IMR-90 (cell line): Measurements from ENCODE around the gene PIEZO1. TPM values are rescaled to one million over a fixed set of nuclear protein-coding genes. Genes with fewer than 3 reads are reported as not detected.

Source experiments
- ATAC-seq: fragments of 200-7000 bp; cut with Tn5 transposase; 2 replicates; pipeline ENCODE4 v1.9.1; 2020; ENCODE audit warnings: low read depth, mild to moderate bottlenecking, moderate library complexity
- BruUV-seq: library from RNA; stranded (reverse); fragments of 400-500 nt; replicated peaks from 2 replicates; lab custom pipeline; 2021; lab: Mats Ljungman, UMichigan
- CTCF ChIA-PET: fragments of 300-600 bp; formaldehyde crosslinking; extraction: SDS; loops from one replicate; lab custom pipeline; 2021; ENCODE audit warnings: antibody characterized with exemption; lab: Yijun Ruan, JAX
- POLR2A ChIA-PET: fragments of 300-600 bp; sonication (Branson Sonifier 250); formaldehyde crosslinking; loops from one replicate; lab custom pipeline; 2022; ENCODE audit warnings: antibody characterized with exemption; ENCODE audit not compliant: unreplicated experiment; lab: Charles Lee
- DNase-seq: peaks from one replicate; pipeline ENCODE4 v3.0.0; 2013
- H2AFZ ChIP-seq: replicated peaks from 2 replicates; pipeline ENCODE3; 2013; ENCODE audit warnings: low read length, mild to moderate bottlenecking; ENCODE audit not compliant: poor library complexity
- H2AK5ac ChIP-seq: 2 replicates; pipeline ENCODE4 v1.6.1; 2013; ENCODE audit warnings: low read depth, low read length, inconsistent platforms
- H2AK9ac ChIP-seq: replicated peaks from 2 replicates; pipeline ENCODE3; 2013; ENCODE audit warnings: mild to moderate bottlenecking, low read depth, low read length, moderate library complexity; ENCODE audit not compliant: poor library complexity
- H2BK120ac ChIP-seq: 2 replicates; pipeline ENCODE4 v1.6.1; 2013; ENCODE audit warnings: low read depth, low read length, inconsistent platforms
- H2BK15ac ChIP-seq: 3 replicates; pipeline ENCODE4 v1.6.1; 2013; ENCODE audit warnings: low read depth, low read length, inconsistent platforms
- H2BK20ac ChIP-seq: 2 replicates; pipeline ENCODE4 v1.6.1; 2013; ENCODE audit warnings: low read depth, mild to moderate bottlenecking, inconsistent platforms, low read length, moderate library complexity
- H2BK5ac ChIP-seq: 2 replicates; pipeline ENCODE4 v1.6.1; 2013; ENCODE audit warnings: mild to moderate bottlenecking, low read depth, low read length, inconsistent platforms; ENCODE audit not compliant: poor library complexity, severe bottlenecking
- H3K14ac ChIP-seq: replicated peaks from 2 replicates; pipeline ENCODE4 v1.6.1; 2013; ENCODE audit warnings: low read depth, low read length, inconsistent platforms
- H3K18ac ChIP-seq: 2 replicates; pipeline ENCODE4 v1.6.1; 2013; ENCODE audit warnings: low read depth, low read length, control low read depth
- H3K23ac ChIP-seq: 2 replicates; pipeline ENCODE4 v1.6.1; 2013; ENCODE audit warnings: low read depth, low read length, inconsistent platforms
- H3K27ac ChIP-seq: 2 replicates; pipeline ENCODE4 v1.5.1; 2013; ENCODE audit warnings: mild to moderate bottlenecking, control low read depth, low read length; ENCODE audit not compliant: insufficient read depth
- H3K27me3 ChIP-seq: 2 replicates; pipeline ENCODE4 v1.6.1; 2013; ENCODE audit warnings: low read length; ENCODE audit not compliant: control insufficient read depth, insufficient read depth
- H3K36me3 ChIP-seq: 2 replicates; pipeline ENCODE4 v1.6.1; 2013; ENCODE audit warnings: low read length, mixed read lengths; ENCODE audit not compliant: control insufficient read depth, insufficient read depth
- H3K4ac ChIP-seq: 2 replicates; pipeline ENCODE4 v1.6.1; 2013; ENCODE audit warnings: low read depth, low read length, inconsistent platforms
- H3K4me1 ChIP-seq: 2 replicates; pipeline ENCODE4 v1.6.1; 2013; ENCODE audit warnings: low read length, mixed read lengths; ENCODE audit not compliant: control insufficient read depth, insufficient read depth
- H3K4me2 ChIP-seq: 2 replicates; pipeline ENCODE4 v1.6.1; 2013; ENCODE audit warnings: low read depth, mild to moderate bottlenecking, control low read depth, low read length, moderate library complexity
- H3K4me3 ChIP-seq: 2 replicates; pipeline ENCODE4 v1.5.1; 2013; ENCODE audit warnings: low read depth, mild to moderate bottlenecking, control low read depth, low read length, moderate library complexity; ENCODE audit not compliant: insufficient read depth
- H3K56ac ChIP-seq: 2 replicates; pipeline ENCODE4 v1.6.1; 2013; ENCODE audit warnings: low read length, inconsistent platforms; ENCODE audit not compliant: insufficient read depth; ENCODE audit errors: extremely low read depth
- H3K79me1 ChIP-seq, 2 experiments: 2 replicates each; pipeline ENCODE4 v1.6.1; 2013; ENCODE audit warnings: low read length in 2 of 2, inconsistent platforms in 1 of 2, low read depth in 1 of 2
- H3K9ac ChIP-seq: 2 replicates; pipeline ENCODE4 v1.6.1; 2013; ENCODE audit warnings: low read depth, low read length, control low read depth
- H3K9me1 ChIP-seq: 2 replicates; pipeline ENCODE4 v1.6.1; 2013; ENCODE audit warnings: low read length, inconsistent platforms; ENCODE audit not compliant: insufficient read depth
- H3K9me3 ChIP-seq: 2 replicates; pipeline ENCODE4 v1.6.1; 2013; ENCODE audit warnings: low read length; ENCODE audit not compliant: control insufficient read depth, insufficient read depth
- H4K20me1 ChIP-seq: 2 replicates; pipeline ENCODE4 v1.6.1; 2013; ENCODE audit warnings: low read length, inconsistent platforms; ENCODE audit not compliant: insufficient read depth
- H4K5ac ChIP-seq: 2 replicates; pipeline ENCODE4 v1.6.1; 2013; ENCODE audit warnings: mild to moderate bottlenecking, low read depth, low read length, control low read depth
- H4K8ac ChIP-seq, 2 experiments: 2 replicates each; pipeline ENCODE4 v1.6.1; 2013; ENCODE audit warnings: low read depth in 2 of 2, low read length in 2 of 2, control low read depth in 1 of 2, inconsistent platforms in 1 of 2
- H4K91ac ChIP-seq: 2 replicates; pipeline ENCODE4 v1.6.1; 2013; ENCODE audit warnings: low read depth, low read length, inconsistent platforms; ENCODE audit not compliant: insufficient read depth
- BHLHE40 ChIP-seq: fragments of 150-350 bp; IDR thresholded peaks from 2 replicates; pipeline ENCODE4 v1.6.1; 2016; ENCODE audit warnings: mild to moderate bottlenecking, low read depth, low read length
- CEBPB ChIP-seq: IDR thresholded peaks from 2 replicates; pipeline ENCODE4 v1.6.1; 2012; ENCODE audit warnings: low read depth, low read length, improper control_type of control experiment
- CHD1 ChIP-seq: IDR thresholded peaks from 2 replicates; pipeline ENCODE4 v1.6.1; 2012; ENCODE audit warnings: low read depth, low read length, improper control_type of control experiment
- CTCF ChIP-seq: conservative IDR thresholded peaks from 2 replicates; pipeline ENCODE4 v1.5.1; 2012; ENCODE audit warnings: mild to moderate bottlenecking, low read depth, low read length, improper control_type of control experiment
- ELK1 ChIP-seq: fragments of 150-350 bp; IDR thresholded peaks from 2 replicates; pipeline ENCODE4 v1.6.1; 2016; ENCODE audit warnings: low read depth, mild to moderate bottlenecking, low read length, moderate library complexity, borderline replicate concordance
- FOS ChIP-seq: fragments of 150-350 bp; IDR thresholded peaks from 2 replicates; pipeline ENCODE4 v1.6.1; 2016; ENCODE audit warnings: low read depth, low read length
- MAZ ChIP-seq: IDR thresholded peaks from 2 replicates; pipeline ENCODE4 v1.6.1; 2012; ENCODE audit warnings: low read depth, mild to moderate bottlenecking, low read length, improper control_type of control experiment, moderate library complexity, borderline replicate concordance
- MXI1 ChIP-seq: IDR thresholded peaks from 2 replicates; pipeline ENCODE4 v1.6.1; 2012; ENCODE audit warnings: low read depth, mild to moderate bottlenecking, low read length, moderate library complexity, borderline replicate concordance
- NFE2L2 ChIP-seq: fragments of 150-350 bp; IDR thresholded peaks from 2 replicates; pipeline ENCODE4 v1.6.1; 2016; ENCODE audit warnings: low read depth, mild to moderate bottlenecking, low read length
- POLR2A ChIP-seq: IDR thresholded peaks from 2 replicates; pipeline ENCODE4 v1.6.1; 2012; ENCODE audit warnings: mild to moderate bottlenecking, low read depth, low read length
- RAD21 ChIP-seq: IDR thresholded peaks from 2 replicates; pipeline ENCODE4 v1.6.1; 2012; ENCODE audit warnings: low read length, improper control_type of control experiment
- RCOR1 ChIP-seq: IDR thresholded peaks from 2 replicates; pipeline ENCODE4 v1.6.1; 2012; ENCODE audit warnings: mild to moderate bottlenecking, low read length, improper control_type of control experiment; ENCODE audit not compliant: insufficient replicate concordance
- RFX5 ChIP-seq: IDR thresholded peaks from 2 replicates; pipeline ENCODE4 v1.8.0; 2012; ENCODE audit warnings: low read depth, mild to moderate bottlenecking, low read length, moderate library complexity
- WGBS, 2 experiments: methylation state at CpG; one replicate each; pipeline versions ENCODE4 v1.1.5 to v1.1.7; 2013; ENCODE audit warnings: missing lambda C conversion rate in 2 of 2; ENCODE audit not compliant: insufficient read length in 1 of 2; ENCODE audit errors: extremely low coverage in 2 of 2; 5-methylcytosine and 5-hydroxymethylcytosine counted together
- dilution Hi-C: fragments of 300-500 bp; cut with HindIII; formaldehyde crosslinking; loops from one replicate; pipeline ENCODE4 v1.14.3; 2018; ENCODE audit warnings: low sequenced_read_pairs; ENCODE audit not compliant: unreplicated experiment
- in situ Hi-C: fragments of 300-500 bp; cut with MboI; formaldehyde crosslinking; loops from 3 replicates; pipeline ENCODE4 v1.14.3; 2019; ENCODE audit warnings: low sequenced_read_pairs, inconsistent platforms, mixed read lengths
- intact Hi-C: fragments of 100-400 bp; cut with micrococcal nuclease; formaldehyde crosslinking; loops from 2 replicates; pipeline ENCODE4 v1.10.0; 2022
- polyA plus RNA-seq, 3 experiments: library from polyadenylated mRNA; depleted of rRNA; stranded (reverse); fragments of >200 nt; gene quantifications; 2 replicates each; pipeline ENCODE4 v1.2.3, GENCODE V29; 2012; ENCODE audit warnings: low replicate concordance in 1 of 3
- total RNA-seq: library from RNA; depleted of rRNA; stranded (reverse); fragments of >200 nt; gene quantifications from 2 replicates; pipeline ENCODE4 v1.2.3, GENCODE V29; 2012

PIEZO1 gene
- total and polyA plus RNA-seq, 2 of the 4 experiments (the other 2 are of a cell fraction): 36.2 to 372 TPM

DNA sequence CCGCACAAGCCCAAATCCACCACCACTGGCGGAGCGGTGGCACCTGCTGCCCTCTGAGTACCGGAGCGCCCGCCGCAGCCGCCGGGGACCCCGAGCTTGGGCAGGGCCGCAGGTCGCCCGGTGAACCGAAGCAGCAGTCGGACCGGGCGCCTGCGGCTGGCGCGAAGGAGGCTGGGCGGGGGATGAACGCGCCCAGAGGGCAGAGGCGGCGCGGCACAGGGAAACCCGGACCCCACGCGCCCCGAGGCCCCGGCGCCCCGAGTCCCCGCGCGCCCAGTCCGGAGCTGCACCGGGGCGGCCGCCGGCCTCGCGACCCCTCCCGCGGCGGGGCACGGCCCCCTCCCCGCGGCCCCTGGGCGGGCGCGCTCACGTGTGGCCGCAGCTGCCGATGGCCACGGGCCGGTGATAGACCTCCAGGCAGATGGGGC lies 79.2 kb downstream of the PIEZO1 start (continued):
- no peak for TF ChIP-seq MXI1
- no peak for TF ChIP-seq MAZ
- no peak for TF ChIP-seq CHD1
- TF ChIP-seq NFE2L2: no peak

- H3K4me3 ChIP-seq: peak overlapping the region; percentile 95
- no TSS peak for BruUV-seq
- peak overlapping the region; percentile 43 for H3K9ac ChIP-seq
- no peak overlapping the region for H3K18ac ChIP-seq
- ATAC-seq (no peak), DNase-seq (peak; percentile 34)
- no peaks in the 10 kb centered on the region; the same call in none of the 2 replicates for H3K9me1 ChIP-seq
- H3K4ac ChIP-seq: peak overlapping the region; percentile 57
- 47% methylated on average over 3 of the region's 9 CpGs; no CpG with 5 or more reads in 1 of the 2 experiments for WGBS, 2 experiments
- CTCF ChIA-PET: interaction anchor here (0.7 kb wide), 1 partner anchor 77 kb away, joined by 3 read pairs; no protein-coding TSS in a partner anchor
- H3K9me3 ChIP-seq: no peaks in the 10 kb centered on the region
- H2AK9ac ChIP-seq: peak overlapping the region; percentile 75
- in situ Hi-C loops (no loop called here), intact Hi-C loops (no loop called here), dilution Hi-C loops (no loop called here)
- H3K27ac ChIP-seq: no peak overlapping the region; the same call in 1 of the 2 replicates
- no peak overlapping the region; the same call in 1 of the 2 replicates for H2AK5ac ChIP-seq
- H3K4me1 ChIP-seq: peaks cover 19% of the 10 kb centered on the region
- H3K56ac ChIP-seq: peak overlapping the region; percentile 20; the same call in 1 of the 2 replicates
- peaks cover 3% of the 10 kb centered on the region for H3K36me3 ChIP-seq
- H3K79me1 ChIP-seq: peaks cover 25 to 74% of the 10 kb centered on the region in 2 experiments
- H2BK20ac ChIP-seq: no peak overlapping the region
- H2BK5ac ChIP-seq: no peak overlapping the region
- no peak overlapping the region for H2BK120ac ChIP-seq
- H3K14ac ChIP-seq: peak overlapping the region; percentile 55; the same call in 1 of the 2 replicates
- peak overlapping the region; percentile 94 for H2AFZ ChIP-seq
- no peak overlapping the region; a peak in 1 of 4 replicates for H4K8ac ChIP-seq
- H2BK15ac ChIP-seq: no peak overlapping the region
- peak overlapping the region; percentile 81 for H3K23ac ChIP-seq
- no peaks in the 10 kb centered on the region for H3K27me3 ChIP-seq
- peak overlapping the region; percentile 60 for H3K4me2 ChIP-seq
- H4K91ac ChIP-seq: 0 out of 2 replicates have a peak overlapping the region, but pooled peaks have one; percentile 27
- peaks cover 10% of the 10 kb centered on the region; the same call in 1 of the 2 replicates for H4K20me1 ChIP-seq
- no peak overlapping the region for H4K5ac ChIP-seq
- POLR2A ChIA-PET: no interaction called here
- TF ChIP-seq RCOR1: no peak
- TF ChIP-seq FOS: no peak
- no peak for TF ChIP-seq CTCF
- TF ChIP-seq CHD1: no peak
- no peak for TF ChIP-seq BHLHE40
- no peak for TF ChIP-seq RFX5
- TF ChIP-seq ELK1: no peak
- TF ChIP-seq RAD21: no peak
- TF ChIP-seq MAZ: no peak
- TF ChIP-seq MXI1: no peak
- TF ChIP-seq POLR2A: no peak
- no peak for TF ChIP-seq CEBPB
Measured at GRCh38 chr16:88705076-88705684, 79.8 kb downstream of the PIEZO1 start.
